GM12873 (cell line): ENCODE results near the gene ZFY.

ENCODE experiments used
- CTCF ChIP-seq: IDR thresholded peaks from 2 replicates; pipeline ENCODE4 v1.5.1; 2012; ENCODE audit warnings: low read depth, mild to moderate bottlenecking, moderate library complexity, low read length, control low read depth; ENCODE audit not compliant: insufficient read depth; ENCODE audit errors: missing control alignments

ZFY gene

GRCh38 chrY:3003846-3004245 lies 68.7 kb downstream of the ZFY start:
- no peak for TF ChIP-seq CTCF

GRCh38 chrY:3007967-3008366 lies 72.8 kb downstream of the ZFY start:
- no peak for TF ChIP-seq CTCF

- no peak for TF ChIP-seq CTCF
Measured at GRCh38 chrY:3012226-3012625, 77.0 kb downstream of the ZFY start.

GRCh38 chrY:3016594-3016993 lies 81.4 kb downstream of the ZFY start:
- no peak for TF ChIP-seq CTCF

- TF ChIP-seq CTCF, result no peak
Measured at GRCh38 chrY:3018546-3018945, 83.4 kb downstream of the ZFY start.

- TF ChIP-seq CTCF, result no peak
Measured at GRCh38 chrY:3019584-3019983, 84.4 kb downstream of the ZFY start.

- TF ChIP-seq CTCF, result no peak
Measured at GRCh38 chrY:3021176-3021575, 86.0 kb downstream of the ZFY start.
